Activated naive CD8-positive, alpha-beta T cell treated with anti-CD3 and anti-CD28 coated beads for 36 hours (primary cell): ENCODE data around the gene OGDH. TPM values are rescaled to one million over a fixed set of nuclear protein-coding genes. Genes with fewer than 3 reads are reported as not detected.
A peak's percentile ranks its signal among the peaks of the same experiment; 100 is the strongest.

Experiments used
- DNase-seq: peaks from one replicate; pipeline ENCODE4 v3.0.0; 2021
- H3K27ac Mint-ChIP-seq: one replicate; pipeline ENCODE4 v1.8.0; 2022; ENCODE audit warnings: mild to moderate bottlenecking, moderate library complexity, mixed read lengths
- H3K27me3 Mint-ChIP-seq: one replicate; pipeline ENCODE4 v1.8.0; 2022; ENCODE audit warnings: mild to moderate bottlenecking, mixed read lengths
- H3K36me3 Mint-ChIP-seq: one replicate; pipeline ENCODE4 v1.8.0; 2021; ENCODE audit warnings: mild to moderate bottlenecking, mixed read lengths
- H3K4me1 Mint-ChIP-seq: one replicate; pipeline ENCODE4 v1.8.0; 2021; ENCODE audit warnings: mixed read lengths
- H3K4me3 Mint-ChIP-seq: one replicate; pipeline ENCODE4 v1.8.0; 2022; ENCODE audit warnings: mild to moderate bottlenecking, moderate library complexity, mixed read lengths
- H3K9me3 Mint-ChIP-seq: one replicate; pipeline ENCODE4 v1.8.0; 2022; ENCODE audit warnings: mixed read lengths
- total RNA-seq, 2 experiments: library from RNA; stranded (reverse); gene quantifications; one replicate each; pipeline ENCODE4 v1.2.3, GENCODE V29; 2021

The OGDH gene
- total RNA-seq, 2 experiments from 2014 or later, result 75.8 to 77.9 TPM

GRCh38 chr7:44654255-44654796, 47.9 kb downstream of the OGDH start:
- H3K36me3 Mint-ChIP-seq, result peaks cover 40% of the 10 kb centered on the region

GRCh38 chr7:44655341-44655740, 48.9 kb downstream of the OGDH start:
- Mint-ChIP-seq H3K4me1 (peaks cover 2% of the 10 kb centered on the region), H3K36me3 (peaks cover 42% of the 10 kb centered on the region)
- no peak for DNase-seq

More at GRCh38 chr7:44654255-44654796, 47.9 kb downstream of the OGDH start:
- no peak overlapping the region for H3K4me3 Mint-ChIP-seq
- DNase-seq, result no peak
- H3K9me3 Mint-ChIP-seq, result peaks cover 3% of the 10 kb centered on the region
- no peak overlapping the region for H3K27ac Mint-ChIP-seq
- H3K27me3 Mint-ChIP-seq, result no peaks in the 10 kb centered on the region
- peaks cover 2% of the 10 kb centered on the region for H3K4me1 Mint-ChIP-seq

DNA sequence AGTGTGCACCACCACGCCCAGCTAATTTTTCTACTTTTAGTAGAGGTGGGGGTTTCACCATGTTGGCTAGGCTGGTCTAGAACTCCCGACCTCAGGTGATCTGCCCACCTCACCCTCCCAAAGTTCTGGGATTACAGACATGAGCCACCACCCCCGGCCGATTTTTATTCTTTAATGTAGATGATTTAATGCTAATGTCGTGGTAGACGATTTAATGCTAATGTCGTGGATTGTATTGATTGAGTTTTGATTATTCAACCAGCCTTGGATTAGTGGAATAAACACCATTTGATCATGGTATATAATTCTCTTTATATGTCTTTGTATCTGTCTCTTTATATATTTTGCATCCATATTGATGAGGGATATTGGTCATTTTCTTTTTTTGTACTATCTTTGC, 52.6 kb downstream of the OGDH start:
- H3K27me3 Mint-ChIP-seq, result no peaks in the 10 kb centered on the region
- peaks cover 64% of the 10 kb centered on the region for H3K36me3 Mint-ChIP-seq
- H3K4me1 Mint-ChIP-seq, result peaks cover 2% of the 10 kb centered on the region
- H3K4me3 Mint-ChIP-seq, result no peak overlapping the region
- DNase-seq, result no peak
- H3K9me3 Mint-ChIP-seq, result peaks cover 15% of the 10 kb centered on the region
- H3K27ac Mint-ChIP-seq, result no peak overlapping the region

More at GRCh38 chr7:44655341-44655740, 48.9 kb downstream of the OGDH start:
- peaks cover 6% of the 10 kb centered on the region for H3K9me3 Mint-ChIP-seq
- no peak overlapping the region for H3K4me3 Mint-ChIP-seq
- no peaks in the 10 kb centered on the region for H3K27me3 Mint-ChIP-seq
- no peak overlapping the region for H3K27ac Mint-ChIP-seq

DNA sequence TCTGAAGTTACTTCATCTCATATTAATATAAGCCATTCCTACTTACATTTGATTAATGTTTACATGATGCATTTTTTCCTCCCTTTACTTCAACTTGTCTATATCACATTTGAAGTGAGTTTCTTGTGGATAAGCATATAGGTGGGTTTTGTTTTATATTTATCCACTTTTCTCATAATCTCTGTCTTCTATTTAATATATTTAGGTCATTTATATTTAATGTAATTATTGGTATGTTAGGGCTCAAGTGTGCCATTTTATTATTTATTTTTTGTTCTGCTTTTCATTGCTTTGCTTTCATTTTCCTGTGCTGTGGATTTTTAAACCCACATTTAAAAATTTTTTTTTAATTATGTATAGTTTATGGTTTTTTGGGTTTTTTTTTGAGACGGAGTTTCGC, 54.8 kb downstream of the OGDH start:
- H3K4me1 Mint-ChIP-seq, result peaks cover 4% of the 10 kb centered on the region
- no peaks in the 10 kb centered on the region for H3K27me3 Mint-ChIP-seq
- no peak overlapping the region for H3K27ac Mint-ChIP-seq
- H3K4me3 Mint-ChIP-seq, result no peak overlapping the region
- H3K36me3 Mint-ChIP-seq, result peaks cover 64% of the 10 kb centered on the region
- no peak for DNase-seq
- H3K9me3 Mint-ChIP-seq, result peaks cover 15% of the 10 kb centered on the region

DNA sequence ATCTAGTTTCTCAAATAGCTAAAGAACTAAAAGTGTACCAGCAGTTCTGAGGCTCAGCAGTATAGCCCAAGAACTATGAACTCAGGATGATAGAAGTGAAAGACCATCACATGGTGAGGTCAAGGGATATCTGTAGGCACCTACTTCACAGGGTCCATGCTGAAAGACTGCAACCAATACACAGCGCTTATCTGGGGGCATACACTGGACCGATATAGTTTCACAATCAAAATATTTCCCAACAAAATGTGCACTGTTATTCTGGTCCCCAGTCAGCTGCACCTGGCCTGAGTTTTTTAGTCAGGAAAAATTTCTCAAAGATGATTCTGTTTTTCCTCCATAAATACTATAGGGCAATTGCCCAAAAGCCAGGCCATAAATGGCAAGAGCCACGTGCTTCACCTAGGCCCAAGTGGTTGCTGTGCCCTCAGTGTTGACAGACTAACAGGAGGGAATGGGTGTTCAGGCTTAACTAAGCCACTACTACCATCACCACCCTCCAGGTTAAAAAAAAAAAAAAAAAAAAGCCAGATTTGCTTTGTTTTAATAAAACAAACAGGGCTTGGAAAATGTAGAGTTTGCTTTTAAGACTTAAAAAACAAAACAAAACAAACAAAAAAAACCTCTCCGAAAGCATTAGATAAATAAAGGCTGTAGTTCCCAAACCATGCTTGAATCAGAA, 58.5 kb downstream of the OGDH start:
- Mint-ChIP-seq H3K4me3 (no peak overlapping the region), H3K27me3 (no peaks in the 10 kb centered on the region), H3K36me3 (peaks cover 30% of the 10 kb centered on the region), H3K9me3 (peaks cover 10% of the 10 kb centered on the region), H3K27ac (no peak overlapping the region), H3K4me1 (peaks cover 2% of the 10 kb centered on the region)
- DNase-seq, result no peak

GRCh38 chr7:44665531-44666213, 59.2 kb downstream of the OGDH start:
- H3K9me3 Mint-ChIP-seq, result peaks cover 6% of the 10 kb centered on the region
- H3K4me3 Mint-ChIP-seq, result no peak overlapping the region
- H3K27ac Mint-ChIP-seq, result no peak overlapping the region
- peaks cover 2% of the 10 kb centered on the region for H3K4me1 Mint-ChIP-seq
- no peak for DNase-seq
- peaks cover 24% of the 10 kb centered on the region for H3K36me3 Mint-ChIP-seq
- no peaks in the 10 kb centered on the region for H3K27me3 Mint-ChIP-seq

DNA sequence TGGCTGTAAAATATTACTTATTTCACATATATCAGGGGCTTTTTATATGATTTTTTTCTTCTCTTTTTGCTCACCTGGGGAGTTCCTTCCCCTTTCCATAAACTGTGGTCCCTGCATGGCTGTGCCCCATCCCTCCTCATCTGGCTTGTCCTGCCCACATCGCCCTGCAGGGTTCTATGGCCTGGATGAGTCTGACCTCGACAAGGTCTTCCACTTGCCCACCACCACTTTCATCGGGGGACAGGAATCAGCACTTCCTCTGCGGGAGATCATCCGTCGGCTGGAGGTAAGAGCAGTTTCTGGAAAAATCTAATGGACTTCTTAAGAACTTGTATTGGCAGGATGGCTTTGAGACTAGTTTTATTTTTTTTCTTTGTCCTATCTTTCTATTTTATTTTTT, 60.1 kb downstream of the OGDH start:
- DNase-seq, result no peak
- Mint-ChIP-seq H3K27ac (no peak overlapping the region), H3K36me3 (peaks cover 17% of the 10 kb centered on the region), H3K4me1 (peaks cover 2% of the 10 kb centered on the region), H3K9me3 (peaks cover 1% of the 10 kb centered on the region), H3K4me3 (no peak overlapping the region), H3K27me3 (no peaks in the 10 kb centered on the region)

DNA sequence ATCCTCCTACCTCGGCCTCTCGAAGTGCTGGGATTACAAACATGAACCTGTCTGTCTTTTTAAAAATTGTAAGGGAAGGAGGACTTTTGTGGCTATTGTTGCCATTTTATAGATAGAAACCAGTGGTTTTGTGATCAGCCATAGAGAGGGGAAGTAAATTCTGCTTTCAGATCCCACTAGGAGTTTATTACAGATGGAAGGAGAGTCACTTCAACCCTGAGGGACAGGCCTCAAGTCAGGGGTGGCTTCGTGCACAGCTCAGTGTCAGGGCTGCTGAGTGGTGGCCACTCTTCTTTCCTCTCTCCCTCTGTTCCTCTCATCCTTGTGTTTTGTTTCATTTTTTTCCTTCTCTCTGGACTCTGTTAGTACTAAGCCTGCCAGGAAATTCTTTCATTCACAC, 60.8 kb downstream of the OGDH start:
- H3K27ac Mint-ChIP-seq, result no peak overlapping the region
- peaks cover 13% of the 10 kb centered on the region for H3K36me3 Mint-ChIP-seq
- no peaks in the 10 kb centered on the region for H3K9me3 Mint-ChIP-seq
- H3K27me3 Mint-ChIP-seq, result no peaks in the 10 kb centered on the region
- H3K4me3 Mint-ChIP-seq, result no peak overlapping the region
- DNase-seq, result no peak
- H3K4me1 Mint-ChIP-seq, result peaks cover 2% of the 10 kb centered on the region

DNA sequence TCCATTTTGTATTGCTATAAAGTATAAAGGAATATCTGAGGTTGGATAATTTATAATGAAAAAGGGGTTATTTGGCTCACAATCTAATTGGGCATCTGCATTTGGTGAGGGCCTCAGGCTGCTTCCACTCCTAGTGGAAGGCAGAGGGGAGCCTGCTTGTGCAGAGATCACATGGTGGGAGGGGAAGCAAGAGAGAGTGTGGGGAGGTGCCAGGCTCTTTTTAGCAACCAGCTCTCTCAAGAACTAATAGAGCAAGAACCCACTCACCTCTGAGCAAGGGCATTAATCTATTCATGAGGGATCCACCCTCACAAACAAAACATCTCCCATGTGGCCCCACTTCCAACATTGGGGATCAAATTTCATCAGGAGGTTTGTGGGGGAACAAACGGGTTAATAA, 64.6 kb downstream of the OGDH start:
- peaks cover 4% of the 10 kb centered on the region for H3K36me3 Mint-ChIP-seq
- H3K4me3 Mint-ChIP-seq, result no peak overlapping the region
- DNase-seq, result no peak
- H3K9me3 Mint-ChIP-seq, result no peaks in the 10 kb centered on the region
- H3K27me3 Mint-ChIP-seq, result no peaks in the 10 kb centered on the region
- H3K27ac Mint-ChIP-seq, result no peak overlapping the region
- H3K4me1 Mint-ChIP-seq, result no peaks in the 10 kb centered on the region

- Mint-ChIP-seq H3K4me3 (no peak overlapping the region), H3K27ac (no peak overlapping the region), H3K27me3 (no peaks in the 10 kb centered on the region), H3K36me3 (peaks cover 1% of the 10 kb centered on the region), H3K9me3 (no peaks in the 10 kb centered on the region), H3K4me1 (no peaks in the 10 kb centered on the region)
- DNase-seq, result no peak
These were observed 66.9 kb downstream of the OGDH start for GRCh38 chr7:44673324-44673723.

DNA sequence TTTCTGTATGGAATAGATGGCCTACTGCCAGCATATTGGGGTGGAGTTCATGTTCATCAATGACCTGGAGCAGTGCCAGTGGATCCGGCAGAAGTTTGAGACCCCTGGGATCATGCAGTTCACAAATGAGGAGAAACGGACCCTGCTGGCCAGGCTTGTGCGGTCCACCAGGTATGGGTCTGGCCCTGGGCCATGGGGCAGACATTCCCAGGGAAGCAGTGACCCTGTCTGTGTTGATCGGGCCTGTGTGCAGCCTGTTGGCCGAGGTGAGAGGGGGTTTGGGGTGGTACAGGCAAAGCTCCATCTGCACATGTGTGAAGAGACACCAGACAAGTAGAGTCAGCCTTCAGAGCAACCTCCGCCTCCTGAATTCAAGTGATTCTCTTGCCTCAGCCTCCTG, 67.3 kb downstream of the OGDH start:
- no peak for DNase-seq
- Mint-ChIP-seq H3K36me3 (peaks cover 2% of the 10 kb centered on the region), H3K27me3 (no peaks in the 10 kb centered on the region), H3K27ac (no peak overlapping the region), H3K4me1 (no peaks in the 10 kb centered on the region), H3K9me3 (no peaks in the 10 kb centered on the region), H3K4me3 (no peak overlapping the region)

DNA sequence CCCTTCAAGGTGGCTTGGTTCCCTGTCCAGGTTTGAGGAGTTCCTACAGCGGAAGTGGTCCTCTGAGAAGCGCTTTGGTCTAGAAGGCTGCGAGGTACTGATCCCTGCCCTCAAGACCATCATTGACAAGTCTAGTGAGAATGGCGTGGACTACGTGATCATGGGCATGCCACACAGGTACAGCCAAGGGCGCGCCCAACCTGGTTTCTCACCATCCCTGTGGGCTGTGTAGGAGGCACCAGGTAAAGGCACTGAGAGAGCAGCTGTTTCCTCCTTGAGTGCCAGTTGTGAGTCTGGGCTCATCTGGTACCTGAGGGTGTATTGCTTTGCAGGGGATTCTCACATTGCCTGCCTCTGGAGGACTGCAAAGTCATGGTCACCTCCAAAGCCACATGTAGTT, 68.0 kb downstream of the OGDH start:
- no peak for DNase-seq
- H3K36me3 Mint-ChIP-seq, result peaks cover 5% of the 10 kb centered on the region
- H3K27me3 Mint-ChIP-seq, result no peaks in the 10 kb centered on the region
- no peak overlapping the region for H3K27ac Mint-ChIP-seq
- H3K4me3 Mint-ChIP-seq, result no peak overlapping the region
- peaks cover 2% of the 10 kb centered on the region for H3K4me1 Mint-ChIP-seq
- no peaks in the 10 kb centered on the region for H3K9me3 Mint-ChIP-seq

DNA sequence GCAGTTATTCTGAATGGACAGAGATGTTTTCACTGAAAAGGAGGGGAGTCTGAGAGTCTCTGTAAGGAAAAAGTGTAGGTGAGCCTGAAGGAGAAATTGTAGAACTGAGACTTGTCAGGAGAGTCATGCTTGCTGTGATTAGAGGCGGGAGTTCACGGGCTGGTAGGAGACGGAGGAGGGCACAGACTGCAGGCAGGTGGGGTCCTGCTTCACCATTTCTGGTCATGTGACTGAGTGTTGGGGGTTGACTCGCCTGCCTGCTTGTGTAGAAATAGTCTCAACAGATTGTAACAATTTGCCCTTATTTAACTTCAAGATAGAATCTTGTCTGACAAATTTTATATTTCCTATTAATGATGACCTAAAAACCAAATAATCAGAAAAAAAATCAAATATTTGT, 70.3 kb downstream of the OGDH start:
- DNase-seq, result no peak
- Mint-ChIP-seq H3K9me3 (no peaks in the 10 kb centered on the region), H3K27me3 (no peaks in the 10 kb centered on the region), H3K27ac (no peak overlapping the region), H3K4me3 (no peak overlapping the region), H3K36me3 (peaks cover 5% of the 10 kb centered on the region), H3K4me1 (peaks cover 2% of the 10 kb centered on the region)

DNA sequence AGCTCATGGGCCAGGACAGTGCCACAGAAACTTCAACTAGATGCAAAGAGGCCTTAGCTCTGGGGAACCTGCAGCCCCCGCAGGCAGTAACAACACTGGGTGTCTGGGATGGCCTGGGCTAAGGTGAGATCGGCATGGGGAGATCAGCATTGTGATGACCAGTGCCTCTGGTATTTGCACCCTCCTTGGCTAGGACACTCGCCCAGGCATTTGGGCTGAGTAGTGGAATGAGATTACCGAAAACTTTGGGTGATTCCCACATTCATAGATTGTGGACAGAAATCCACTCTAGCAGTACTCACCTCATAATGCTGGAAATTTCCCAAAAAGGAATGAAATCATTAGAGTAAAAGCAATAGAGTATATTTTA, 71.7 kb downstream of the OGDH start:
- Mint-ChIP-seq H3K36me3 (peaks cover 5% of the 10 kb centered on the region), H3K9me3 (no peaks in the 10 kb centered on the region), H3K27me3 (no peaks in the 10 kb centered on the region), H3K4me1 (peaks cover 2% of the 10 kb centered on the region), H3K4me3 (no peak overlapping the region), H3K27ac (no peak overlapping the region)
- no peak for DNase-seq

GRCh38 chr7:44678471-44679179, 72.2 kb downstream of the OGDH start:
- Mint-ChIP-seq H3K9me3 (no peaks in the 10 kb centered on the region), H3K27ac (peak overlapping the region; percentile 72), H3K36me3 (peaks cover 5% of the 10 kb centered on the region)

More at GRCh38 chr7:44678471-44679179, 72.2 kb downstream of the OGDH start:
- peaks cover 2% of the 10 kb centered on the region for H3K4me1 Mint-ChIP-seq
- DNase-seq, result no peak
- no peak overlapping the region for H3K4me3 Mint-ChIP-seq
- no peaks in the 10 kb centered on the region for H3K27me3 Mint-ChIP-seq
